ENCODE measurements around the gene OR4X1.

- no peak for TF ChIP-seq POLR2A (IDR thresholded peaks at IDR 0.05)
- TF ChIP-seq CTCF (IDR thresholded peaks at IDR 0.05): no peak
These were observed 8.9 kb downstream of the OR4X1 start for GRCh38 chr11:48272606-48273005.
